HG03460 (cell line): ENCODE data around the gene PRR15L.
A peak's percentile ranks its signal among the peaks of the same experiment; 100 is the strongest.
"Not testable (repeated sequence)": the region's sequence is repeated elsewhere in the genome, so short reads cannot be mapped to it uniquely, and the experiment has no call there.

Experiments
- ATAC-seq: cut with Tn5 transposase; IDR thresholded peaks from one replicate; pipeline ENCODE4 v1.9.1; 2021; ENCODE audit not compliant: unreplicated experiment

PRR15L gene

DNA sequence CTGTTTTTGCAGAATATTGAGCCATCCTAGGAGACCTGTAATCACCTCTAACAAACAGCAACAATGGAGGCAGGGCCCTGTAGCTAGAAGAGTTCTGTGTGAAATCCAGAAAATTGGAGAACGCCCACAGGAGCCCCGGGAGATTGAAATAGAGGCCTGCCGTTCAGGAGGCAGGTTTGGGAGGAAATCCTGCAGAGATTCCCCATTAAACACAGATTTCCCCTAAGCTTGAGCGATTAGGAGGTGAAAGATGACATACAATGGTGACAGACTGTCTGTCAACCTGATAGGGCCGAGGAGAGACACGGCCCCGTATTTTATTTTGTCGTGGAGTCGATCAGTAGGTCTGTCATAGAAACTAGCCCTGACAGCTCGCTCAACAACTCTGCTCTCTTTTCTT is 31.5 kb upstream of the PRR15L start:
- ATAC-seq: no peak

- not testable (repeated sequence) for ATAC-seq
Measured at GRCh38 chr17:47988445-47988844, 30.8 kb upstream of the PRR15L start.

- no peak for ATAC-seq
Measured at GRCh38 chr17:47987240-47987835, 29.7 kb upstream of the PRR15L start.

DNA sequence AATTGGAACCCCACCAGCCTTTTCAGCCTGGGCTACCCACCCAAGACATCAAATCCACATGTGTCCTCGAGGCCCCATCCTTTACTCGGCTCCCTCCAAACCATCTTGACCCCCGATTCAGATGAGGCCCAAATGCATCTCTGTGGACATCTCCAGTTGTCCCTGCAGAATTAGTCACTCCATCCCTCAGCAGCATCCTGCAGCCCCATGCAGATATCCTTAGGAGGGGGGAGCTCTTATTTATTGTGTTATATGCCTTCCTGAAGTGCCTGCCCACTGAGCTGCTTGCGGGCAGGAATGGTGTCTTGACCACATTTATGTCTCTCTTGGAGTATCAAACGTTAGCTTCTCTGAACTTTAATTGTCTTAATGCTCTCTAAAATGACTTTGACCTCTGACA is 28.8 kb upstream of the PRR15L start:
- no peak for ATAC-seq

DNA sequence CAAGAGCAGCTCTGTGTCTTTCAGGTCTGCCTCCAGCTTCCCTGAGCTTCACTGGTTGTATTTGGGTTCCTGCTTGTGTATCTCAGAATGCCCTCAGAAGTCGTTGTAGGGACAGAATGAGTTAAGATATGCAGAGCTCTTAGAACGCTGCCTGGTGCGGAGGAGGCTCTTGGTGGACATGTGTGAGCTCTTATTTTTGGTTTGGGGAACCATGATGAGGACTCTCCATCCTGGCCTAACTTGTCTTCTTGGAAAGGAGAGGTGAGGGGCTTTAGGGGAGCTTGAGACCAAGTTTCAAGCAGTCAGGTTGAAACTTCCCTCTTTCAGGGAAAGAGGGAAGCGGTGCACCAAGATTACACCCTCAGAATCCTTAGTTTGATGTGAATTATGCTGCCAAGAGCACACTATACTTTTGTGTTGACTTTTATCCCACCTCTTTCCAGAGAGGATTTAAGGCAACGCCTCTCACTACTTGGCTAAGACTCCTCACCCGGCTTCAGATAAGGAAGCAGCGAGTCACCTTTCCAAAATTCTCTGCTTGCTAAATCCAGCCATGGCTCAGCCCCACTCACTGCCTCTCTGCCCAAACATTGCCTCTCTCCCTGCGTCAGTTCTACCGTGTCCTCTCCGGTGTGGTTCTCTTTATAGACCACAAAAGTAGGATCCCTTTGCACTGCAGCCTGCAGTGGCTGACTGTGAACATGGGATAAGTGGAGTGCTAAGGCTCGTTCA is 26.0 kb upstream of the PRR15L start:
- ATAC-seq: no peak

GRCh38 chr17:47982645-47983390 is 25.1 kb upstream of the PRR15L start:
- ATAC-seq: no peak

DNA sequence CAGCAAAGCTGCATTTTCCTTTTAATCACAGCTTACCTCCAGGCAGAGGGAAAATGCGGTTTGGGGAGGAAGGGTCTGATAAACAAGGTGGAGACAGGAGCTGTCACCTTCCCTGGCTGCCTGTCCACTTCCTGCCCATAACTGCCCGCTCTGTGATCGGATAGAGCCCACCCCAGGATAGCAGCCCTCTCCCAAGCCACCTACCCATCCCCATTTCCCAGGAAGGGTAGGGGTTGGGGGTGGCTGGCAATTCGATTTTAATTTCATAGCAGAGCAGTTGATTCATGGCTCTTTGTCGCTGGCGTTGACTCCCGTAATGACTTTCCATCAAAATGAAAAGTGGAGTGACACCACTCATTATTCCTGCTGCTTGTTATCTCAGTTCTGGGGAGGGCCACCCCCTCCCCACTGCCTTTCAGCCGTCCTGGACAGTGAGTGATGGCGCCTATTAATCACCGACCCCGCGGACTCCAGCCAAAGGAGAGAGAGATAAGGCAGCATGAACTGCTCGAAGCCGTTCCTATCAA is 24.5 kb upstream of the PRR15L start:
- ATAC-seq: no peak

- no peak for ATAC-seq
Measured at GRCh38 chr17:47981462-47981861, 23.8 kb upstream of the PRR15L start.

- no peak for ATAC-seq
Measured at GRCh38 chr17:47980541-47980940, 22.9 kb upstream of the PRR15L start.

GRCh38 chr17:47978324-47978723 is 20.6 kb upstream of the PRR15L start:
- no peak for ATAC-seq

DNA sequence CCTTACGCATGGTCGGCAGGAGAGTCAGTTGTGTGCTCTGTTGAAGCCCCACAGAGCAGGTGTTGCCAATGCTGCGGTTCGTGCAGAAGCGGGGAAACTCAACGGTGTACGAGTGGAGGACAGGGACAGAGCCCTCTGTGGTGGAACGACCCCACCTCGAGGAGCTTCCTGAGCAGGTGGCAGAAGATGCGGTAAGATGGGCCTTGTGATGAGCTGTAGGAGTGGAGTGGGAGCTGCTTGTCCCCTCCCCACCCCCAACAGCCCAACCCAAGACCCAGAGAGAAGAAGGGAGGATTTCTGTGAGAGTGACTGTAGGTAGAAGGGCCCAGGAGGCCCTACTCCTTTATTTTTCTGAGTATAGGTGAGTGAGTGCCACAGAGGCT is 18.1 kb upstream of the PRR15L start:
- ATAC-seq: no peak

DNA sequence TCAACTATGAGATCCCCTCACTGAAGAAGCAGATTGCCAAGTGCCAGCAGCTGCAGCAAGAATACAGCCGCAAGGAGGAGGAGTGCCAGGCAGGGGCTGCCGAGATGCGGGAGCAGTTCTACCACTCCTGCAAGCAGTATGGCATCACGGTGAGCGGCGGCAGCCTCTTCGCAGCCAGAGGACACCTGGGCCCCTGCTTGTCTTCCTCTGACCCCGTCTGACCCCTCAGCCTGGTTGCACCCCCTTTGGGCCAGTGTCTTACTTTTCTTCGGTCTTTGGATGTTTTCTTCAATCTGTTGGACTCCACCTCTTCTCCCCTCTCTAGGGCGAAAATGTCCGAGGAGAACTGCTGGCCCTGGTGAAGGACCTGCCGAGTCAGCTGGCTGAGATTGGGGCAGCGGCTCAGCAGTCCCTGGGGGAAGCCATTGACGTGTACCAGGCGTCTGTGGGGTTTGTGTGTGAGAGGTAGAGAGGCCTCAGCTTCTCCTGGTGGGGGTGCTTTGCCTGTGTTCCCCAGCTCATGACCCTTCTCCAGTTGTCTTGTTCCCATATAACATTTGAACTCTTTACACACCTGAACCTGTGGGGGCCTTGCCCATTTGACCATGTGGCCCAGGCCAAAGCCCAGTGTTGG is 17.6 kb upstream of the PRR15L start:
- no peak for ATAC-seq

DNA sequence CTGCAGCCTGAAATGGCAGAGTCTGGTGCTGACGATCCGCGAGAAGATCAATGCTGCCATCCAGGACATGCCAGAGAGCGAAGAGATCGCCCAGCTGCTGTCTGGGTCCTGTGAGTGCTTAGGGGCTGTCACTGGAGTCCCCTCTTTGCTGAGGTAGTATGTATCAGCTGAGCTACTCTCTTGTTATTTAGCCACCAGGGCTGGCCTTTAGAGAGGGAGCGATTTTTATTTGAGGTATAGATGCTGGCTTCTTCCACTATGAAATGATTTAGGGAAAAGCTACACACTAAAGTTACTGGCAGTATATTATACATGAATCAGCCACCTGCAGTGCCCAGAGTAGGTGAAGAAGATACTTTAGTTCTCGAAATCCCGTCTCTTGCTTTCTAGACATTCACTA is 15.9 kb upstream of the PRR15L start:
- no peak for ATAC-seq

DNA sequence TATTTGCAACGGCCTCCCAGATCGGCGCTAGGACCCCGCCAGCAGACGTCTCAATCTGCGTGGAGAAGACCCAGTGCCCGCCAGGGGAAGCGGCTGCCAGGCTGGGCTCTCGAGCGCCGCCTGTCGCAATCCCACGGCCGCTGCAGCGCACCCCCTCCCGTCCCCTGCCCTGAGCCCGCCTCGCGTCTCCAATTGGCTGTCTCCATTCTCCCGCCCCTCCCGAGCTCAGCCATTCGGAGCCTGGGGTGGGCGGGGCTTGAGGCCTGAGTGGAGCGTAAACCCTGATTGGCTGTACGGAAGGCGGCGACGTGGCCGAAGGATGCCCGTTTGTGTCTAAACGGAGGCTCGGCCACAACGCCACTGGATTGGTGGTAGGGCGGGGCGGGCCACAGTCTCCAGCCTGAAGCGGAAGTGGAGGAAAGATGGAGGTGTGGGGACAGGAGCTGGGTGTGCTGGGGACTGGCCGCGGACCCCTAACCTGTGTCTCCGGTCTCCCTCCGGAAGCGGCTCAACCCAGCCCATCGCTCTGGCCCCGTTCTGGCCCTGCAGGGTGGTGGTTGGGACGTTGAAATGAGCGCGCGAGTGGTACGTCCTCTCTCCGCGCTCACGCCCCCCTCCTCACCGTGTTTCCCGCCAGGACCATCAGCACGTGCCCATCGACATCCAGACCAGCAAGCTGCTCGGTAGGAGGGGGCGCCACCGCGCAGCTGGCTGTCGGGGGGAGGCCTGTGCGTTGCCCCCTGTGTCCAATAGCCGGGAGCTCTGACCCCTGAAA is 13.2 kb upstream of the PRR15L start, which contains the start of gene CDK5RAP3:
CDK5RAP3 (plus strand) TSS at position 389 of the 775 bp plus-strand sequence; CDS start at position 423, 34 bp downstream.
- peak; percentile 95 for ATAC-seq

DNA sequence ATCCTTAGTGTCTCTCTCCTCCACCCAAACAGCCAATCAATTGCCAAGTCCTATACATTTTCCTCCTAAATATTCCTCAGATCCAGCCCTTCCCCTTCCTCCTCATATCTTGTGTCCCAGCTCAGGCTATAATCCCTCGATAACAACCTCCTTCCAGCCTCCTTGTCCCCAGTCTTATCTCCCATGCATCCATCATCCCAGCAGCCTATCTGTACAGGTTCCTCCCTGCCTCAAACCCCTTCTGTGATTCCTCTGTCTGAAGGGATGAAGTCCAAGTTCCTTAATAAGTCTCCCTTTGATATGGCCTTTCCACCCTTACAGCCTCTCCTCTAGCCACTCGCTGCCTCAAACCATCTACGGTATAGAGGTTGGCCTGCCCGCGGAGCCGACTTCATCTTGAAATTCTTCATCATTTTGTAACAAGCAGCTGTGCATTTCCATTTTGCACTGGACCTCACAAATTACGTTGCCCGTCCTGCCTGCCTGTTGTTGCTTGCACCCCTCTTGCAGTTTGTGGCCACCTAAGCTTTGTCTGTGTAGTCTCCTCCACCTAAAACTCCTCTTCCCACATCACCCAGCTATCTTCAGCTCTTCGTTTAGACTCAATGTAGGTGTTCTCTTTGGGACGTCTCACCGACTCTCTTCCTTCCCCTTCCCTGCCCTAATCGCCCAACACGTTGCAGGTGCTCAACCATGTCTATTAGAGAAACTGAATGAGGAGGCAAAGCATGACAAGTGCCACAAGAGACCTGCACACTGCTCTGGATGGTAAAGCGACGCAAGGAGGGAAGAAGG is 12.4 kb upstream of the PRR15L start:
- no peak for ATAC-seq

DNA sequence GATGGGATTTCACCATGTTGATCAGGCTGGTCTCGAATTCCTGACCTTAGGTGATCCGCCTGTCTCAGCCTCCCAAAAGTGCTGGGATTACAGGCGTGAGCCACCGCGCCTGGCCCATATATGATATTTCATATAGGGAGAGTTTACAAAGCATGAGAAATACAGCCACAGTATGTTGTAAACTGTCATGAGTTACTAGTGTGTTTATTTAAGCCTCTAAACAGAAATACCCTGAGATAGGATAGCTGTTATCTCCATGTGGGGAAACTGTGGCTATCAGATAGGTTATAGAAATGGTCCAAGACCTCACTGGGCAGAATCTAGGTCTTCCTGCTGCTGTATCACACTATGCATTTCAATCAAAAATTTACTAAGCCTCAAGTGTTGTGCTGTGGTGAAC is 11.2 kb upstream of the PRR15L start:
- no peak for ATAC-seq

DNA sequence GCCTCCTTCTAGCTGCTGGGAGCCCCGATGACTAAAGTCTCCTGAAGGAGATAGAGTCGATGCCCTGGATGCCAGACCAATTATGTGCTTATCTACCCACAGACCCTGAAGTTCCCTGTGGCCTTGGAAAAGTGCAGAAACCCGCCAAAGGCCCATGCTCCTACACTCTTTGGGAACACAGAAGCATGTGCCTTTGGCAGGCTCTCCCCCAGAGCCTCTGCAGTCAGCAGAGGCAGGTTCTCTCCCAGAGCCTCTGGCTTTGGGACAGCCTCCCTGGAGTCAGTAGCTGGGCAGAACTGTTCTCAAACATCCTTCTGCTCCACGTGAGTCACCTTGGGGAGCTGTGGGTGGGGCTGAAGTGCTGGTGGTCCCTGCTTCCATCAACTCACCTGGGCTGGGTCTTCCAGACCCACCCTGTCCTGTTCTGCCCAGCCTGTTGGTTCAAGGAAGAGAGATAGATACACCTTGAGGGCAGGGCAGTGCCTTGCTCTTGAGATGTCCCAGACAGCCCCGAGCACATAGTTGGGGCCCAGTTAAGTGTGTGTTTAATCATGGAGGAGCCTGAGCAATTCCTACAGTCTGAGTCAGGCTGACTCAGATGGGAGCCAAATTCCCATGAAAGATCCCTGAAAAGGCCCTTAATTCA is 10.0 kb upstream of the PRR15L start:
- ATAC-seq: no peak

- no peak for ATAC-seq
Measured at GRCh38 chr17:47966079-47966519, 8.4 kb upstream of the PRR15L start.

DNA sequence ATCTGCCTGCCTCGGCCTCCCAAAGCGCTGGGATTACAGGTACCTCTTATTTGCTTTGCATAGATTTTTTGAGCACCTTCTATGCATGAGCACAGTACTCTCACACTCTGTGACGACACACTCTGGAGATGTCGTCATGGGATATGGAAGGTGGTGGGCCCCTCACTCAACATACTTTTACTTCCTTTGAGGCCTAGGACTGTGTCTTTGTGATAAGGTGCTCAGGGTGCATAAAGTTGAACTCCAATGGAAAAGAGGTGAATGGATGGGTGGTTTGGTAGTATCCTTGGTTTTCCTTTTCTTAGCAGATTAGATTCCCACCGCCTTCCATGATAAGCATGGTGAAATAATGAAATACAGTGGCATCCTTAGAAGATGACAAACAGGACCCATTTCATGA is 7.2 kb upstream of the PRR15L start:
- no peak for ATAC-seq
